Right atrium auricular region (tissue), 2 donors: ENCODE measurements around the gene PLCB4. TPM values are rescaled to one million over a fixed set of nuclear protein-coding genes. Genes with fewer than 3 reads are reported as not detected.

ENCODE experiments used
- DNase-seq: peaks from one replicate; pipeline ENCODE4 v3.0.0-alpha.2; 2019; ENCODE audit warnings: low spot score
- H3K27ac ChIP-seq, 2 donors: fragments of 200-600 bp; sonication (generic); 1 replicate in 1 of 2; 2 replicates in 1 of 2; pipeline ENCODE4 v1.5.1; 2016 to 2019
- H3K27me3 ChIP-seq, 2 donors: fragments of 200-600 bp; sonication (generic); one replicate each; pipeline versions ENCODE4 v1.5.1 to v1.6.0; 2017 to 2019
- H3K36me3 ChIP-seq: fragments of 200-600 bp; sonication (generic); one replicate; pipeline ENCODE4 v1.5.1; 2016
- H3K4me1 ChIP-seq, 2 donors: fragments of 200-600 bp; sonication (generic); one replicate each; pipeline versions ENCODE4 v1.5.1 to v1.6.0; 2017 to 2019
- H3K4me3 ChIP-seq, 2 donors: fragments of 200-600 bp; sonication (generic); 1 replicate in 1 of 2; 2 replicates in 1 of 2; pipeline ENCODE4 v1.5.1; 2017 to 2019; ENCODE audit warnings: mild to moderate bottlenecking in 1 of 2, moderate library complexity in 1 of 2
- H3K9me3 ChIP-seq, 2 donors: fragments of 200-600 bp; sonication (generic); one replicate each; pipeline ENCODE4 v1.5.1; 2019
- CTCF ChIP-seq, 2 donors: fragments of 200-600 bp; sonication (generic); IDR thresholded peaks; one replicate each; pipeline ENCODE4 v1.5.1; 2019; ENCODE audit warnings: antibody characterized with exemption in 2 of 2
- total RNA-seq, 2 donors: library from RNA; depleted of rRNA; stranded (reverse); fragments of >200 nt; gene quantifications; one replicate each; pipeline ENCODE4 v1.1.0, GENCODE V29; 2016

Gene PLCB4
- total RNA-seq, 2 donors from 2014 or later = 14.3 to 32.4 TPM

DNA sequence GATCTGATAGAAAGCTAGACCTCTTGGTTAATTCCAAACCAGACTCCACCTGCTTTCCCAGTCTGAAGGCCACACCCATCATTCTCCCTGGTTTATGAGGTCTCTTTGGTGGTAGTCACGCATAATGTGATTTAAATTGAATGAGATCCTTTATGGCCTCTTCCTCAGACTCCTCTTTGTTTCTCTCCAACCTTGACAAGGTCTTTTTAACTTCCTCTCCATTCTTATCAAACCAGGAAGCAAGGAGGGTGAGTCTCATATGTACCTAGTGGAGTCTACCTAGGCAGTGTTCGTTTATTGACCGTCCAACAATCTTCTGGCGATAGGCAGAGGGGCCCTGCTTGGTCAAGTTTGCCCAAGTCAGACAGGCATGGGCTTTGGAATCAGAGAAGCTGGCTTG, 261.3 kb downstream of the PLCB4 start:
- no peak for DNase-seq
- no peak overlapping the region for H3K27ac ChIP-seq
- no peaks in the 10 kb centered on the region for H3K27me3 ChIP-seq
- peaks cover 0 to 45% of the 10 kb centered on the region in 2 donors for H3K4me1 ChIP-seq
- no peak overlapping the region for H3K4me3 ChIP-seq
- H3K9me3 ChIP-seq = no peaks in the 10 kb centered on the region
- H3K36me3 ChIP-seq = no peaks in the 10 kb centered on the region
- no peak for TF ChIP-seq CTCF (IDR thresholded peaks at IDR 0.05)

DNA sequence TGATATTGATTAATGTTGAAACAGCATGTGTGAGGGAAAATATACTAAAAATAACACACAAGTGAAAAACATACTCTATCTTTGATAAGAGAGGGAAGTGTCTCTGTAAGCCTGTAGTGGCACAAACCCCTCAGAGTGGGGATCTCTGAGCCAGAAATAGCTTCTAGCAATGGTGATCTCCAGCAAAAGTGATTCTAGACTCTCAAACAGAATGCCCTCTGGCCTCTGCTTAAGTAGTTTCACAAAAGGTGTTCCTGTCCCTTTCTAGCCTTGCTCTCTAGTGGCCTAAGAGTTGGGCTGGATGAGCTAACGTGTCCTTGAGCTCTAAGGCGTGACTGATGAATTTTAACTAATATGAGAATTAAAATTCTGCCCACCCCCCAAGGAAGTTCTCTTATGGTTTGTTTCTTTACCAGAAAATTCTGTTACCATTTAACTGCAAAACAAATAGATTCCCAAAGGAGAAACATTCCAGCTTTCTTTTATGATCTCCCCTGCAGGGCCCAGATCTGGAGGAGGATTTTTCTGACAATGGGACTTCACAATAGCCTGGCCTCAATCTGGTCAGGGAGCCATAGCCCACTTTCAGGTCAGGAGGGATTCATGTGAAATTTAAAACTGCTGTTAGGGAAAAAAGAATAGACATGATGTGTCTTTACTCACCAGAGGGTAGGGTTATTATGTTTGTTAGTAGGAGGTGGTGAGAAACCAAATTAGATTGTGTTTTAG, 263.0 kb downstream of the PLCB4 start:
- no peak for DNase-seq
- no peak for TF ChIP-seq CTCF (IDR thresholded peaks at IDR 0.05)
- H3K27ac ChIP-seq = peak overlapping the region; percentile 18 to 53
- no peaks in the 10 kb centered on the region for H3K9me3 ChIP-seq
- H3K27me3 ChIP-seq = no peaks in the 10 kb centered on the region
- peaks cover 0 to 38% of the 10 kb centered on the region in 2 donors for H3K4me1 ChIP-seq
- H3K36me3 ChIP-seq = no peaks in the 10 kb centered on the region
- no peak overlapping the region for H3K4me3 ChIP-seq

DNA sequence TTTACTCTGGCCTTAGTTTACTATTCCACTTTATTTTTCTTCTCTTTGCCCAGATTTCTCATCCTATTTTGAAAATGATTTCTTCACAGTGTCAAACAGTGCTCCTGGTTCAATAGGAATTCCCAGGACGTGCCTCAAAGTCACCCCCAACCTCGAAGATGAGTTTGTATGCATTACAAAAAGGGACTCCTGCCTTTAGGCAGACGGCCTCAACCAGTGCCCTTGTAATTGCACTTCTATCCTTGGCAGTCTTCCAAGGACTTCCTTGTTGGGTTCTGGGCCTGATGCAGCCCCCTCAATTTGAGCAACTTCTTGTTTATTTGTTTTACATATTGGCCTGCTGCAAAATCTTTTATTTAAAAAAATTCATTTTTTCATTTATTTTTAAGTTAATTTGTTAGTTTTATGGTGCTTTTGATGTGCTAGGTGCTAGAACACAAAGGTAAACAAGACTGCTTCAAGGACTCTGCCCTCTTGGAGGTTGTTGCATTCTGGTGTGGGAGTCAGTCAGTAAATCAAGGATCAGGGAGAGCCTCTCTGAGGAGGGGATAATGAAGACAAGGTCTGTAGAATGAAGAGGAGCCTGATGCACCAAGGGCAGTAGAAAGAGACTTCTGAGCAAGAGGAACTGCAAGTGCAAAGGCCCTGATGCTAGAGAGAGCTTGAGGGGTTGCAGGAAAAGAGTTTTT, 264.0 kb downstream of the PLCB4 start:
- Histone ChIP-seq H3K4me1 (peaks cover 0 to 37% of the 10 kb centered on the region in 2 donors), H3K27me3 (no peaks in the 10 kb centered on the region), H3K4me3 (no peak overlapping the region), H3K36me3 (no peaks in the 10 kb centered on the region), H3K9me3 (no peaks in the 10 kb centered on the region), H3K27ac (peak overlapping the region in 1 of 2 donors; percentile 53)
- DNase-seq = no peak
- no peak for TF ChIP-seq CTCF (IDR thresholded peaks at IDR 0.05)

DNA sequence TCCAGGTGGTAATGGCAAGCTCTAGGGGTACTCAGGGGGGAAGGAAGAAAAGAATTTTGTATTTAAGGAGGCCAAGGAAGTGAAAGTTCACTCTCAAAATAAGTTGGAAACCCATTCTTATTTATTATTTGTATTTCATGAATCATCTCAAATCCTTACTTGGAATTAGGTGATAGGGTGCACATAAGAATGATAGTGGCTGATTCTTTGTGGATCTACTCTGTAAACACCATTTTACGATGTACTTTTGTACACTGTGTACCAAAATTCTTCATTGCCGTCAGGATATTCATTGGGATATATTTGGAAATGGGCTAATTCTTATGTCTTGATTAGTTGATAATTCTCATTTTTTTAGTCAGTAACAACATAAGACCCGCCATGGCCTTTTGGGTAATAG, 266.0 kb downstream of the PLCB4 start:
- H3K27ac ChIP-seq = no peak overlapping the region
- no peaks in the 10 kb centered on the region for H3K36me3 ChIP-seq
- no peak for TF ChIP-seq CTCF (IDR thresholded peaks at IDR 0.05)
- no peak overlapping the region for H3K4me3 ChIP-seq
- H3K9me3 ChIP-seq = no peaks in the 10 kb centered on the region
- peaks cover 0 to 25% of the 10 kb centered on the region in 2 donors for H3K4me1 ChIP-seq
- no peaks in the 10 kb centered on the region for H3K27me3 ChIP-seq
- DNase-seq = no peak

- H3K4me1 ChIP-seq = peaks cover 0 to 1% of the 10 kb centered on the region in 2 donors
- TF ChIP-seq CTCF (IDR thresholded peaks at IDR 0.05) = no peak
- H3K9me3 ChIP-seq = no peaks in the 10 kb centered on the region
- H3K36me3 ChIP-seq = no peaks in the 10 kb centered on the region
- H3K27ac ChIP-seq = no peak overlapping the region
- DNase-seq = no peak
- no peaks in the 10 kb centered on the region for H3K27me3 ChIP-seq
- H3K4me3 ChIP-seq = no peak overlapping the region
Measured at GRCh38 chr20:9338101-9338500, 269.2 kb downstream of the PLCB4 start.
